Activated CD8-positive, alpha-beta memory T cell treated with anti-CD3 and anti-CD28 coated beads, Interleukin-2, amount 50 U/mL, for 1 hour (primary cell): Measurements from ENCODE around the gene NFATC2.

Source experiments
- DNase-seq: peaks from one replicate; pipeline ENCODE4 v3.0.0-alpha.2; 2020; ENCODE audit errors: extremely low read depth

The NFATC2 gene

DNA sequence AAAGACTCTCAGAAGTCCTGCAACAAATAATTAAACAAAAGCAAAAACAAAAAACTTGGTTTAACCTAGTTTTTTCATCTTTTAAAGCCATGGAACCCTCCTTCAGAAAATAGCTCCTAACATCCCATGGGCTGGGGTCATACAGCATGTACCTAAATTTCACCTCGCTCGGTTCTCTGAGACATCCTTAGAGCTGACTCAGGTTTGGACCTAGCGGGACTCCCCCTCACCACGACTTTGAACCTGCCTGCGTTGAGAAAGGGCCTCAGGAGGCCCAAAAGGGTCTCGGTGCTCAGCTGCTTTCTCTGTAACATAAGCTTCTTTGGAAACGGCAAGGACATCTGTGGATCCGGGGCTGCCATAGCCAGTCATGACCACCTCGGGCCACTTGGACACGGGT lies 112.8 kb downstream of the NFATC2 start:
- no peak for DNase-seq

DNA sequence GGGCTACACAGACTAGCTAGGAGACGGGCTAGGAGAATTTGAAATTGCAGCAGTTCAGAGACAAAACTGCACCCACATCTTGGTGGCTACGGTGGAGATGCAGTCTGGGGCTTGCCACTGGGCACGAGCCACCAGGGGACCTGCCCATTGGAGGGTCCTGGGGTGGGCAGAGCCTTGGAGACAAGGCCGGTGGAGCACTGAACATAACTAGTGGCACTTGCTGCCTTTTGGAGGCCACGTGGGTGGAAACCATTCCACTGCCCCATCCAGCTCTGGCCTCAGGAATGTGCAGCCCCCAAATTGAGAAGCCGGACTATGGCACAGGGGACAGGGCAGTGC lies 113.4 kb downstream of the NFATC2 start:
- DNase-seq = no peak

DNA sequence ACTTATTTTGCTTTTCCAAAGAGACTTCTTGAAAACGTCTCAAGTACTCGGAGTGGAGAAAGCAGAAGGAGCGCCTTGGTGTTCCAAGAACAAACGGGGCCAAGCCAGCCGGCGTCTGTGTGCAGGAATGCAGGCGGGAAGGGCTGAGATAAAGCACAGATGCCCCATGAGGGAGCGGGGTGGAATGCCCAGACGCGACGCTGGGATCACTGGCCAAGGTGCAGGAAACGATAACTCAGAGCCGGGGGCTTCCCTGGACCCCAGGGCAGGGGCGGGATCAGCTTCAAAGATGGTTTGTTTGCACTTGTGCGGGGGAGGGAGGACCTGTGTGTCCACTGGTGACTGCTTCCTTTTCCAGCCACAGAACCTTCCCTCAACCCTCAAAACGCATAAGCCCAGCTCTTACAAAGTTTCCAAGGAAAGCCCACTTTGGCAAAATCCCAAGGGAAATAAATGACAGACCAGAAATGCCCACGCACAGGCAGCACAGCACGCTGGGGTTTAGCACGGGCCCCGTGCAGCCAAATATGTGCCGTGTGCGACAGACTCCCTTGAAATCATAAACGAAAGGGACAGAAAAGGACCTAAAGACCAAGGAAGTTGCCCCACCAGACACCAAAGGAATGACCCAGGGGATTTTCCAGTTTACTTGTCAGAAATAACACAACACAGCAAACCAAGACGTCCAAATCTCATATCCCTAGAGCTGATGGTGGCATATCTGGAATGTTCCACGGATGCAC lies 113.9 kb downstream of the NFATC2 start:
- DNase-seq = no peak

DNA sequence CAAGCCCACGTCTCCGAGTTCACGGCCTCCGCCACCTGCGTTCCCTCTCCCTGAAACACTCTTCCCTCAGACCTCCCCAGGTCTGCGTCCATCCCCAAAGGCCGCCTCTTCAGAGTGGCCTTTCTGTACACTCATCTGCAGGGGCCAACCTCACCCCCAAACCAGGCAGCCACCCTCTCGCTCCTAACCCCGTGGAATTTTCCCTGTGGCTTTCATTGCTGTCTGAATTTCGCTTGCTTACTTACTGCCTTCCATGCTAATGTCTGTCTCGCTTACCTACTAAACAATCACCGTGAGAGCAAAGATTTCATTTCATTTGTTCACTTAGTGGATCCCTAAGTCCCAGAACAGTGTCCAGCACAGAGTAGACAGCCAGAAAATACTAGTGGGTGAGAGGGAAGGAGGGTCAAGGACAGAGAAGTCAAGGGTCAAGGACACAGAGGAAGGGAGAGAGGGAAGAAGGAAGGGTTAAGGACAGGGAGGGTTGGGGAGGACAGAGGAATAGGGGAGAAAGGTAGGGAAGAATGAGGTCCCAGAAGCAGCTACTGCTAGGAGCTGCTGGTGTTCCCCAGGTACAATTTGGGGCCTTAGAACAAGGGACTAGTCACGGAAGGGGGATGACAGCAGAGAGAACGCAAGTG lies 114.7 kb downstream of the NFATC2 start:
- no peak for DNase-seq

DNA sequence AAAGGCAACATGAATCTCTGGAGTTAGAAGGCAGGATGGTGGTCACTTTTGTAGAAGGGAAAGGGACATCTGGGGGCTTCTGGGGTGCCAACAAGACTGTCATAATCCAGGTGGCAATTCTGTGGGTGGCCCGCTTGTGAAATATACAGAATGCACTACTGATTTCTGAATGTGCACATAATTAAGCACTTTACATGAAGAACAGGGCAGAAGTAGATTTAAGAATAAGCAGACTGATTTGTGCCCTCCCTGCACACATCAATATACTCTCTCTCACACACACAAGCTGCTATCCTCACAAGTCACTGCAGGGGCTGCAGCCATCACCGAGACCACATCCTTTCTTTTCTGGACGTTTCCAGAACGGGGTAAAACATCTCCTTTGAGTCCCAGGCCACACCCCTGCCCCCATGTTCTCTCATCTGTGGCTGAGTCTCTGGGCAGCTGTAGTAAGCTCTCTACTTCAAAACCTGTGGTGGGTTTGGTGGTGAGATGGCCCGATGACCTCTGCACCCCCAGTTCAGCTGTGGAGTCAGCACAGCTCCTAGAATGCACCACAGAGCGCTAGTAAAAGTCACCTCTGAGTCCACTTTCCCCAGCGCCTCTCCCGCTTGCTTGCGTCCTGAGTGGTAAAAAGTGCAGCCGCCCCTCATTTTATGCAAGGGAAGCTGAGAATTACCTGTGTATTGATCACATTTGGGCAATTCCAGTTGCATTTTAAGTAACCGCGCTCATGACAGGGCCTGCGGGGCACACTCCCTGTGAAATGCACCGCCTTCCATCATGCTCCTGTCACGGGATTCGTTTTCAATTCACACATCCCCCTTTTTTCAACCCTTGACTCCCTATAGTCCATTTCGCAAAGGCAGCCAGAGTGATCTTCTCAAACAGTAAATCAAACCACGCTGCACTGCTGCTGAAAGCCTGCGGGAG lies 115.5 kb downstream of the NFATC2 start:
- no peak for DNase-seq

DNA sequence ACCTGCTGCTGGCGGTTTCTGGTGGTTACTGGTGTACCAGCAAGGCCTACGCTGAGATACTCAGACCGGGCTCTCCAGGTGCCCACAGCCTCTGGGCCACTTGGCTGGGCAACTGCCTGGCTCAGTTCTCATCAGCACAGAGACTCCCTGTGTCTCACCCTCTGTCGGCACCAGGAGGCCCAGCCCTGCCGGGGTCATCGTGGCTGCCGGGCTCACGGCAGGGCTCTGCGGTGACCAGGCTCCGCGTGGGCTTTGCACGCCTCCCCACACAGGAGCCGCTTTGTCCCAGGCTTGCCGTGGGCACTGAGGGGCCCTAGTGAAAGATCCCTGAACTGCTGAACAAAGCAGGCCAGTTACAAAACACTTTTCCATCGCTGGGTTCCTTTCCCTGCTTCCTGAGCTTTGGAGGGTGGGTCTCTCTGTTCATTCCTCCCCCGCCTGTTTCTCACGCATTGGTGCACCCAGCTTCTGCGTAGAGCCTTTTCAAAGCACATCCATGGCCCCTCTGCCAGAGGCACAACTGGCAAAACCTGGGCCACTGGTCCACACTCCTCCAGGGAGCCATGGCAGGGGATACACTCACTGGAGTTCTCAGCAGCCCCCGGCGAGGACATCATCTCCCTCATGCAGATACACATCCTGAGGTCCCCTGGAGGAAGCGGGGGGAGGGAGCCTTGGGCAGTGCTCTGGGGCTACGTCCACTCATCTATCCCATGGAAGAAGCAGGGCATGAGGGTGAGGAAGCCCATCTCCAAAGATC lies 117.0 kb downstream of the NFATC2 start:
- DNase-seq = no peak

DNA sequence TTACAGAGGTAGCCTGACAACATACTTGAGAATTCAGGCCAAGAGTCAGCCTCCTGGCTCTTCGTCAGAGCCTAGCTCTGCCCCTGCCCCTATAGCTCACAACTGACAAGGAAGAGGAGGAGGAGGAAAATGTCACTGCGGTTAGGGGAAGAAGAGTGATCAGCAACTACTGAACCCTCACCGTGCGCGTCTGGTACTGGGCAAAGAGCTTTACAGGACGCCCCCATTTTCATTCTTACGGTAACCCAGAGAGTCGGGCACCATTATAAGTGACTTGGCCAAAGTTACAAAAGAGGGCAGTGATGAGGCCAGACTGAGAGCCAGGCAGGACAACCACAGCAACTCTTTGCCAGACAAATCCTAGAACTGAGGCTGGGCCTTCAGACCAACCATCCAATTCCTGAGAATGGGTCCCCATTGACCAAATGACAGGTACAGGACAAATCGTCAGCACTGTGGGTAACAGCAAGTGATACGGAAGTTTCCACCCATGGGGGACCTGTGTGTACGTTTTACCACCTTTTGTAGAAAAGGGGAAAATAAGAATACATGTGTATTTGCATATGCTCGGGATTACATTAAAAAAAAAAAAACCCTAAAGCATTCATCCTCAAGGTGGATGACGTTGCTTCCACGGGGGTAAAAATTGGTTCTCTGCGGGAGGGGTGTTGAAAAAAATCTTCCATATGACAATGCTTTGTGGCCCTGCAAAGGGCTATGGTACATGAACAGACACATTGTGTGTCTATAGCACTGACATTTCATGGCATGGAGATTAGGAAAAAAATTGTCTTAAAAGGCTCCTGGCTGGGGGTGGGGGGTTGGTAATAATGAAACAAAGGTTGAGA lies 118.0 kb downstream of the NFATC2 start:
- no peak for DNase-seq

DNA sequence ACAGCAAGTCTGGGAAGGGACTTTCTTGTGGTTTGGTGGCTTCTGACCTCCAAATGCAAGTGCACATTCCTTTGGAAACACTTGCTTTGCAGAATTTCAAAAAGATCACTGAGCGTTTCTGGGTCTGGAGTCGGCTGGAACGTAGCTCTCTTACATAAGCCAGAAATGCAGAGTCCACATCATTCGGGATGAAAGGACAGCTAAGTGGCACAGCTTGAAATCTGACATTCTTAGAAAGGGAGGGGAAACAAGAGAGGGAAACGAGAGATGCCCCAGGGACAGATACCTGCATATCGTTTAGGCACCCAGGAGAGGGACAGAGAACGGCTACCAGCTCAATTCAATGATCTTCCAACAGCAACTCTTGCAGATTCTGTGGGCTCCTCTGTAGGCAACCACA lies 118.7 kb downstream of the NFATC2 start:
- no peak for DNase-seq

DNA sequence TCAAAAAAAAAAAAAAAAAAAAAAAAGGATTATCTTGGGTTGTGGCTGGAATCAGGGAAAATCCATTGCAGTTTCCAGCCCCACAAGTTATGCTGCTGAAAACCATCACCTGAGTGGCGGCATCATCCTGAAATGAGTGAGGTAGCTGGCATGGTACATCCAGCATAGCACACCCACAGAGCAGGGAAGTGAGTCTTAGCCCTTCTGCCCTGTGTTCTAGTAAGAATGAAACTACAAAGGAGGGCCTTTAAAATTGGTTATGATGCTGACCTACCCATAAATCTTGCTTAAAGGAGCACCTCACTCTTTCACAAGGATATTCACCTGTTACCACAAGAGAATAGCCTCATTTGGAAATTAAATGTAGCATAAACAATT lies 119.2 kb downstream of the NFATC2 start:
- no peak for DNase-seq

DNA sequence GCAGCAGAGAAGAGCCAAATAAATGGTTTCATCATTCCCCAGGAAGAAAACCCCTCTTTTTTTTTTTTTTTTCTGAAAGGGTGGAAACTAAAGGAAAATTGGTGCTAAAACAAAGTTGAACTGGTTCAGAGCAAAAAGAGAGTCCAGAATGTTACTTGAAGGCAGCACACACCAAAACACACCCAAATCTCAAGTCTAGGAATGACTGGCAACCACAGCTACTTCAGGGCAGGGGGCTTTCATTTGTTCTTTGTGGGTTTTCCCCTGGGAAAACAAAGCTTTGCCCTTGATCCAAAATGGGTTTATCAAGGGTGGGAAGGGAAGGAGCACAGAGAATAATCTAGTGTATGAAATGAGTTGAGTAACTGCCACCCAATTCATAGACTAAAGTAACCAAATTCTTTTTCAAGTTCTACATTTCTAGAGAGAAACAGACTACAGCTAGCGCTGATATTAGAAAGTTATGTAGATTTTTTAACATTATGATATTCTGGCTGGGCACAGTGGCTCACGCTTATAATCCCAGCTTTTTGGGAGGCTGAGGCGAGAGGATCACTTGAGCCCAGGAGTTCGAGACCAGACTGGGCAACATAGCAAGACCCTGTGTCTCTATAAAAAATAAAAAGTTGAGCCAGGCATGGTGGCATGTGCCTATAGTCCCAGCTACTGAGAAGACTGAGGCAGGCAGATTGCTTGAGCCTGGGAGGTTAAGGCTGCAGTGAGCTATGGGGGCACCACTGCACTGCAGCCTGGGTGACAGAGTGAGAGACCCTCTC lies 119.8 kb downstream of the NFATC2 start:
- DNase-seq = no peak

DNA sequence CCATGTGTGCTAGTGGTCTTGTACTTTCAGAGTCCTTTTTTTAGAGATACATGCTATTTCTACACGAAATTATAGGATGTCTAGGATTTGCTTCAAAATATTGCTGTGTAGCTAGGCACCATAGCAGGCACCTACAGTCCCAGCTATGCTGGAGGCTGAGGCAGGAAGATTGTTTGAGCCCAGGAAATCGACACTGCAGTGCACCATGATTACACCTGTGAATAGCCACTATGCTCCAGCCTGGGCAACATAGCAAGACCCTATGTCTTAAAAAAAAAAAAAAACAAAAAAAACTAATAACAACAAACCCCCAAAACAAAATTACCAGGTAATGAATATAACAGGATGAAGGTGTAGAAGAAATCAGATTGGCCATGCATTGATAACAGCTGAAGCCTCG lies 121.7 kb downstream of the NFATC2 start:
- DNase-seq = no peak

DNA sequence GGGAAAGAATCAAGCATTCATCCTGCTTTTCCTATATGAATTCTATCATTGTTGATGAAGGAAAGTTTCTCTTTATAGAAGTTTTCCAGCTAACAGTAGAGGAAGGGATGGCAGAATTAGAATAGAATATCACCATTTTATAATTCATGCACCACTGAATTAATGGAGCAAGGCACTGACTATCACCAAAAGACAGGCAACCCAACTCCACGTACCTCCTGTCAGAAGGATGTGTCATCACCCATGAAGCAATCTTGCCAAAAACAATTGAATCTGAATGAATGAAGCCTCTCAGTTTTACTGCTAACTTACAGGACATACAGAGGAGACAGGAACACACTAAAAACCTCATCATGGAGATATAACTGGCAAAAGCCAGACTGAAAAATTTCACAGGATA lies 122.4 kb downstream of the NFATC2 start:
- no peak for DNase-seq

DNA sequence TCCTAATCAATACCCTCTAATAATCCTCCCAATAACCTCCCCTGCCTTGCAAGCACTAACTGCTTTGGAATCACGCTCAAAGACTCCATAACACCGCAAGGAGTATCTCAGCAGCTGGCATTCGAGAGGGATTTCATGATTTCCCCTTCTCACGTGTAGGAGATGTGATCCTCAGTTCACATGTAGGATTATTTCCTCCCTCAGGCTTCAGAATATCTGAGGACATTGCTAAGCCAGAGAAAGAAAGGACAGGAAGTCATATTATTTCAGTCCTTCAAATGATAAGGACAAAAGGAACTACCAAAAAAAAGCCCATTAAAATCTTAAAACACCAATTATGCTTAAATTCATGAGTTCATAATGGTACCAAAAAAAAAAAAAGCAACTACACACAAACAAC lies 122.9 kb downstream of the NFATC2 start:
- DNase-seq = no peak

DNA sequence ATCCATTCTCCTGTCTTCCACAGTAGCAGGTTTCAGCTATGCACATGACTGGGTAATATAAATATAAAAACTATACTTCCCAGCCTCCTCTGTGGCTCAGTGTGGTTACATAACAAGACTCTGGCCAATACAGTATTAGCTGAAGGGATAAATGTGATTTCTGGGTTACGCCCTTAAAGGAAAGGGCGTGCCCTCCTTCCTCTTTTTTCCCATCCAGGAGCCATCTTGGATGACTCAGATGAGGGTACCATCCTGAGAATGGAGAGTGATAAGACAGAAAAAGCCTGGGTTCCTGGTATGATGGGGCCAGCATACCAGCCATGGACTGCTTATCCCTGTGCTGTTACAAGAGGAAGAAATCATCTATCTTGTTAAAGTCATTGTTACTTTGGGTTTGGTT lies 123.3 kb downstream of the NFATC2 start:
- no peak for DNase-seq

DNA sequence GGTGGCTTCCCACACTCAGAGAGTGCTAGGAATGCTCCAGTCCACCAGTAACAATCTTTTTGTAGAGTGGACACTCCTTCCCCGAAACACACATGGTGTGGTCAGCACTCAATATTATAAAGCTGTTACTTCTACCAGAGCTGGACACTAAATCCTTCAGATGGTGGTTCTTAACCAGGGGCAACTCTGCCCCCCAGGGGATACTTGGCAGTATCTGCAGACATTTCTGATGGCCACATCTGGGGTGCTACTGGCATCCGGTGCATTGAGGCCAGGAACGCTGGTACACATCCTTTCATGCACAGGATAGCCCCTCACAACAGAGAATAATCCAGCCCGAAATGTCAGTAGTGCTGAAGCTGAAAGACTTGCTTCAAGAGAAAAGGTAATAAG lies 124.4 kb downstream of the NFATC2 start:
- DNase-seq = no peak

DNA sequence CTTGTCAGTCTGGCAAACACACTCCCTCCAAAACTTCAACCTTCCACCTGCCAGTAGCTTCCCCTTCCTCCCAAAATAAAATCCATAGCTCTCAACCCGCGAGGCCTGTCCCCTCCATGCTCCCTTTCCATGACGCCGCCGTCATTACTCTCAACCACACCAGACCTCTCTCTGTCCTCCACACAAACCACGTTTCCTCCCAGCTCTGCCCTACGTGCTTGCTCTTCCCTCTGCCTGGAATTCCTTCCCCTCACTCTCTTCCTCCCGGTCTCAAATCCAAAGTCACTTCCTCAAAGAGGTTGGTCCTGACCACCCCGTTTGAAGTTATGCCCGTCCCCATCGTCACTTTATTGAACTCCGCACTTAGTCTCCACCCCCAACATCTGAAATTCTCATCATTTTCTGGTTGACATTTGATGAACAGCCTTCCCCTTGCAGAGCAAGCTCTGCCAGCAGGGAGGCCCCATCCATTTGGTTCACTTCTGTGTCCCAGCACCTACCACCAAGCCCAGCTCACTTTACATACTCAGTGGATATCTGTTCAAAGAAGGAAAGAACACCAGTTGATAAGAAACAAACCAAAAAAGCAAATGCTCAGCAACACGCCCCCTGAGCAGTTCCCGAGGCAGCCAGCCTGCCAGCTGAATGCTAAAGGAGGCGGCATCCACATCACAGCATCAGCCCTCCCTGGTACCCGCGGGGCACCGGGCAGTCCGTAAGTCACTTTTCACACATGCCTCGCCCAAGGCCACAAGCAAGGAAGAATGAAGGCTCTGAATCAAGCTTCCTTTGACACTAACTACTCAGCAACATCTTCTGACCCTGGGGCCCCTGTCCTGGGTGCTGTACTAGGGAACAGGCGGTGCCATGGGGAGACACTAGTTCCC lies 125.0 kb downstream of the NFATC2 start:
- no peak for DNase-seq

DNA sequence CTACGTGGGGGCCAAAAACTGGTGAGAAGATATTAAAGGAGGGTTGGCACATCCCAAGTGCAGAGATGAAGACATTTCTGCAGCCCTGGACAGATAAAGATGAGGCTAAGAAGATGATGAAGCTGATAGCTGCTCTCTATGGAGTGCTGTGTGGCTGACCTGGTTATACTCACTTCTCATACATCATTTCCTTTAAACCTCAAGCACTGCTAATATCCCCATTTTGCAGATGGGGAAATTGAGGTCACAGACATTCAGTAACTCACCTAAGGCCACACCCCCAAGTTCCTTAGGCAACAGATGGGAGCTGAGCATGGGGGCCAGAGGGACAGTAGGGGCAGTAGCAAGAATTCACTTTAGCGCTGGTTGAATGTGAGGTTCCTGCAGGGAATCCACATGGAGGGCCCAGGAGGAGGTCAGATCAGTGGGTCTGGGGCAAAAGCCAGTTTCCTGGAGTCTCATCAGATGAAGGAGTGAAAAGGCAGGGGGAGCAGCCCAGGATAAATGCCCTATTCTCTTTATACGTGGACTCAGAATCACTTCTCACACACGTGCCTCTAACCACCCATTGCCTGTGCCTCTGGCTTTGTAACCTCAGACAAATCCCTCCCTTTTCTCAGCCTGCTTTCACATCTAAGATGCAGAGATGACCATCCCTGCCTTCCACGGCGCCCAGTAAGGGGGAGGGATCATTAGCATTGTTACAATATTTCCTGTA lies 125.8 kb downstream of the NFATC2 start:
- no peak for DNase-seq

DNA sequence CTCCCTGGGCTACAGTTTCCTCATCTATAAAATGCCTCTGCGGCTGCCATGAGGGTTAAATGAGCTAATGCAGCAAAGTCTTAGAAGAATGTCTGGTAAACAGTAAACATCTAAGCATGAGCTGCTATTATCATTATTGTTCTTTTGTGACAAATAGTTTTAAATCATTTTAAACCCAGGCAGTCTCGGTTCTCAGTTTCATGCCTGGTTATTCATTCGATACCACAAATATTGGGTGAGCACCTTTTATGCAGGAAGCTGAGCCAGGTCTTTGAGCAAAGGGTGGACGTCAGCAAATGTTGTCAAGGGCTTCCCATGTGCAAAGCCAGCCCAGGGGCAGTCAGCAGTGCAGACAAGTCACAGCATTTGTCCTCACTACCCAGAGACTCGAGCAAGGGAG lies 128.7 kb downstream of the NFATC2 start:
- no peak for DNase-seq
